ENCODE data around the gene CAMTA2. TPM values are rescaled to one million over a fixed set of nuclear protein-coding genes. Genes with fewer than 3 reads are reported as not detected.
A peak's percentile ranks its signal among the peaks of the same experiment; 100 is the strongest.

CAMTA2 gene
- total and polyA plus RNA-seq, 2 experiments from 2014 or later, result 4.4 to 8.7 TPM

- TF ChIP-seq ZNF462 (CRISPR knock-in tag; IDR thresholded peaks at IDR 0.05) (no peak), CTCF (conservative IDR thresholded peaks at IDR 0.05; ENCODE audit: low read depth in 2 of 2) (no peak), EZH2phosphoT487 (IDR thresholded peaks at IDR 0.05; ENCODE audit: unreplicated experiment) (no peak)
These were observed 14.0 kb downstream of the CAMTA2 start (continued) for GRCh38 chr17:4973256-4974114.

- H3F3A ChIP-seq (replicated peaks; ENCODE audit: low read depth), result peaks cover 10% of the 10 kb centered on the region; the same call in 1 of the 2 replicates
- H3K79me2 ChIP-seq (replicated peaks; ENCODE audit: insufficient read depth), result peaks cover 16% of the 10 kb centered on the region
- ATAC-seq, result peak; percentile 8
- H3K9me3 Mint-ChIP-seq, result no peaks in the 10 kb centered on the region
- H3K4me1 ChIP-seq (ENCODE audit: insufficient read depth), result peaks cover 17% of the 10 kb centered on the region
- peaks cover 29% of the 10 kb centered on the region for H3K4me1 Mint-ChIP-seq
- H3K27me3 Mint-ChIP-seq (ENCODE audit: insufficient read depth, low read depth, poor library complexity), result peaks cover 52% of the 10 kb centered on the region
- H3K36me3 ChIP-seq (ENCODE audit: insufficient read depth), result no peaks in the 10 kb centered on the region
- H3K9me2 ChIP-seq (ENCODE audit: insufficient read depth), result no peaks in the 10 kb centered on the region
- DNase-seq (ENCODE audit: low spot score), result peak; percentile 69
- no peak overlapping the region for H2AFZ ChIP-seq
- no peak overlapping the region for H3K27ac ChIP-seq (ENCODE audit: low read depth)
- peaks cover 44% of the 10 kb centered on the region for H3K36me3 Mint-ChIP-seq (ENCODE audit: low read depth)
- H3K4me3 Mint-ChIP-seq, result peak overlapping the region; percentile 39; the same call in 1 of the 3 replicates
- no peak overlapping the region for H3K4me3 ChIP-seq
- peak overlapping the region; percentile 57; the same call in 1 of the 2 replicates for H3K4me2 ChIP-seq
- H3K27ac Mint-ChIP-seq, result no peak overlapping the region
- 0 out of 2 replicates have a peak, but pooled peaks cover 9% of the 10 kb centered on the region for H4K20me1 ChIP-seq (replicated peaks; ENCODE audit: insufficient read depth)
- H3K27me3 ChIP-seq (ENCODE audit: insufficient read depth), result peaks cover 48% of the 10 kb centered on the region
- TF ChIP-seq JUNB (IDR thresholded peaks at IDR 0.05; ENCODE audit: unreplicated experiment) (no peak), REST (IDR thresholded peaks at IDR 0.05; ENCODE audit: unreplicated experiment) (no peak), NANOG (IDR thresholded peaks at IDR 0.05; ENCODE audit: borderline replicate concordance) (no peak), ZNF331 (CRISPR knock-in tag; IDR thresholded peaks at IDR 0.05; ENCODE audit: low read depth) (no peak), STAT1 (IDR thresholded peaks at IDR 0.05; ENCODE audit: unreplicated experiment) (no peak)
These were observed 14.7 kb downstream of the CAMTA2 start for GRCh38 chr17:4972752-4973151.

All from GM23338 (cell line).